HG03565 (cell line): ENCODE measurements around the gene FANCG.

Source experiments
- ATAC-seq: cut with Tn5 transposase; IDR thresholded peaks from one replicate; pipeline ENCODE4 v1.9.1; 2021; ENCODE audit warnings: mild to moderate bottlenecking, moderate library complexity; ENCODE audit not compliant: unreplicated experiment

Gene FANCG

DNA sequence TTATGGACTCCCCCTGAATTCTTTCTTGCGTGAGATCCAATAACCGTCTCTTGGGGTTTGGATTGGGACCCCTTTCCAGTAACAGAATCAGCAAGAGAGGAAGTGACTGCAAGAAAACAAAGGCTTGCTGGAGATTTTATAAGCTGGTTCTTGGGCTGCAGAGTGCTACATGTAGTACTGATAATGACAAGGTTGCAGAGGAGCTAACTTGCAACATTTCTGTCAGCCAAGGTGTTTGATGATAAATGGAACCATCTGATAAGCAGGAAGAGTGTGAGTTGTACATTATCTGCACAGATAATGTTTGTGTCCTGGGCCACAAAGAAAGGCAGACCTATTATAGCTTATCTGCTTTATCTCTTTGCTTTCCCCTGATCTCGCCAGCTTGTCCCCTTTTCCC lies 53.1 kb downstream of the FANCG start:
- ATAC-seq, result no peak
